AG08395 (cell line): ENCODE results near the gene DVL2.
A peak's percentile ranks its signal among the peaks of the same experiment; 100 is the strongest.

ENCODE experiments used
- DNase-seq: peaks from one replicate; pipeline ENCODE4 v3.0.0; 2012; ENCODE audit warnings: mixed read lengths, low spot score

Gene DVL2

DNA sequence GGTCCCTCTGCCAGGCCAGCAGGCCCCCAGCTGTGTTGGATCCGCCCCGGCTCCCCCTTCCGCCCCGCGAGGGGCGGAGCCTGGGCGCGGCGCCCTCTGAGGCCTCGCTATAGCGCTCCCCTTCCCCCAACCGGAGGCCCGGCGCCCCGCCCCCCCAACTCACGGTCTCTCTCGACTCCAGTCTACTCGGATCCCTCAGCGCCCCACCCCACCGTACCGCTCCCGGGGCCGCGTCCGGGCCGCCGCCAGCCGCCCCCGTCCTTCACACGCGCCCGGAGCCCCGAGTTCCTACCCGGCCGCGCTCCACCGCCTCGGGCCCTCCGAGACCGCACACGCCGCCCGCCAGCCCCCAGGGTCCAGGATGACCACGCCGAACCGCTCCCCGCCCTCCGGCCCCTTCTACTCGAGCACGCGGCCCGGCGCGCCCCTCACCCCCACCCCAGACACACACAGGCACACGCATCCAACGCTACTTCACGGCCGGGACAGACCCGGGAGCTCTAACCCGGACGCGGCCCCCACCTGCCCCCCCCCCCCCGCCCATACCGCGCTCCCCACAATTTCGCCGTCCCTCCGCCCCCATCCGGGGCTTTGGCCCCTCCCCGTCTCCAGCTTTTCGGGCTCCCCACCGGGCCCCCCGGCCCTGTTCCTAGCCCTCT is 3.6 kb upstream of the DVL2 start:
- DNase-seq: peak; percentile 69

DNA sequence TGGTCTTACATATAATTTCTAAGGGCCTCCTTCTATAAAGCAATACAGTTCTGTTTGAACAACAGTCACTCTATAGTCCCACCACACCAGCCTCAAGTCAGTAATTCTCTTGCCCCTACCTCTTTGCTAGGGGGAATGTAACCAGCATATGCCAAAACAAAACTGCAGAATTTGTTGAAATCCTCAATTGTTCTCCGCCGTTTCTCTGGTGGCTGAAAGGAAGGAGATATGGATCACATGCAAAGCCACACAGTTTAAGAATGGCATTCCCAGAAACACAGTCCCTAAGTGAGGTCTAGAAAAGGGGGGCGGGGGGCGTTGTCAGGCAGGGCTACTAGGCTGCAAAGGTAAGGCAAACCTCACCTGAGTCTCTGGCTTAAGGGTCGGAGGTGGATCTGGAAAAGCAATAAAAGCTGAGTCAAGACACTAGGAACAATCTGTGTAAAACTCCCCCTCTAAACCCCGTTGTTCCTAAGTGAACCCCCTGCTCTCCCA is 3.0 kb upstream of the DVL2 start:
- no peak for DNase-seq

GRCh38 chr17:7236808-7237207 is 2.5 kb upstream of the DVL2 start:
- no peak for DNase-seq

DNA sequence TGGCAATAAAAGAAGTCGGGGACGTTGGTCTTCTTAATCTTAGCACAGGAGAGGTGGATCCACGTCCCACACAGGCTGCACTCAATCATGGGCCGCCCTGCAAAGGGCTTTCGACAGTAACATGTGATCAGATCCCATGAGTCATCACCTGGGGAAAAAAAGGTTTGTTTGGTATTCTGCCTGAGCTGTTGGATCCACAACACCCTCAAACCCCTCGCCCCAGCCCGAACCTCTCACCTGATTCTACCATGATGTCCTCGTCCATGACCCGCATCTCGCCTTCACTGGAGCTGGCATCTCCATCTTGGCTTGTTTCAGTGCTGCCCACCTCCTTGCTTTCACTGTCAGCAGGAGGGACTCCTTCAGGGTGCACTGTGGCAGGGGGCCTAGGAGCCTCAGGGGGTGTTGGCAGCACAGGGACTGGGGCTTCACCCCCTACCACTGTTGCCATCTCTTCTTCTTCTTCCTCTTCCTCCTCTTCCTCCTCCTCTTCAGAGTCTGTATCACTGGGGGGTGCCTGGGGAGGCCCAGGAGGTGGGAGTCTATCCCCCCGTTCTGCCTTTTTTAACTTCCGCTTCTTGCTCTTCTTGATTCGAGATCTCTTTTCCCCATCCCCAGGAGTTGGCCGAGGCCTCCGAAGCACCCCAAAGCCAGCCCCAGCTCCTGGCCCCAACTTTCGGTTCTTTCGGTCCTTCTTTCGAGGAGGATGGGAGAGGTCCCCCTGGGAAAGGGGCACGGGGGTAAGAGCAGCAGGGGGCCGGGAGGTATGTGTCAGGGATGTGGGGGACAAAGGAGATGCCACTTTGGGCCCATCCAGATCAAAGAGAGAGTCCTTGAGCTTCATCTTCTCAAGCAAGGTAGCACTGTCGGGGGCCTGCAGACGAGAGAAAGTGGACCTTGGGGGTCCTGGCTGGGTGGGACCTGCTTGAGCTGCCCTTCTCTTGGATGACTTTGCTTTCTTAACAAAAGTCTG is 1.7 kb upstream of the DVL2 start:
- no peak for DNase-seq

- DNase-seq: no peak
Observed at GRCh38 chr17:7233701-7234082, 625 bp downstream of the DVL2 start.

DNA sequence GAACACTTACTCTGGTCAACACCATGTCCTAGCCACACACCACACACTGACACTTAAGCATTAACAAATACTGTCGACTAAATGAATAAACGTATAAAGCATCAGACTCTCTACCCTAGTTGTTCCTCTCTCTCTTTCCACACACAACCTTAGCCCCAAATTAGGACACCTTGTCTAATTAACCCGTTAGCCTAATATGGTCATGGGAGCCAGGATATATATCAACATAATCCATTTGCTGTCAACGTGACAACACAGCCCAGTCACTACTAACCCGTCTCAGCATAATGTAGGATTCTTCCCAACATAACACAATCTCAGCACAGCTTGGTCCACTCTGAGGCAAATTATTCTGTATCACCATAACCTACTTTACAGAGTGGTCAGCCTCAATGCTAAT is 2.2 kb downstream of the DVL2 start:
- no peak for DNase-seq

GRCh38 chr17:7229504-7229903 is 4.8 kb downstream of the DVL2 start:
- no peak for DNase-seq

DNA sequence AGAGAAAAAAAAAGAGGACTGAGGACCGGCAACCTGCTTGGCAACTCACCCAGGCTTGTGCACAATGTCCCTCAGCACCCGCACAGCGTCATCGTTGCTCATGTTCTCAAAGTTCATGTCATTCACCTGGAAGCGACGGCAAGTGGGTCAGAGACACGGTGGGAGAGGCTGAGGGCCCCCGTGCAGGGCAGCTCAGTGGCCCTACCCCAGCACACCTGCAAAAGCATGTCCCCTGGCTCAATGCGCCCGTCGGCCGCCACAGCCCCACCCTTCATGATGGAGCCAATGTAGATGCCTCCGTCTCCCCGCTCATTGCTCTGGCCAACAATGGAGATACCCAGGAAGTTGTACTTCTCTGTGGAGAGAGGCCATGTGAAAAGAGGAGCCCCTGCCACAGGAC is 5.4 kb downstream of the DVL2 start:
- DNase-seq: no peak

- no peak for DNase-seq
Observed at GRCh38 chr17:7226721-7227710, 7.3 kb downstream of the DVL2 start.

DNA sequence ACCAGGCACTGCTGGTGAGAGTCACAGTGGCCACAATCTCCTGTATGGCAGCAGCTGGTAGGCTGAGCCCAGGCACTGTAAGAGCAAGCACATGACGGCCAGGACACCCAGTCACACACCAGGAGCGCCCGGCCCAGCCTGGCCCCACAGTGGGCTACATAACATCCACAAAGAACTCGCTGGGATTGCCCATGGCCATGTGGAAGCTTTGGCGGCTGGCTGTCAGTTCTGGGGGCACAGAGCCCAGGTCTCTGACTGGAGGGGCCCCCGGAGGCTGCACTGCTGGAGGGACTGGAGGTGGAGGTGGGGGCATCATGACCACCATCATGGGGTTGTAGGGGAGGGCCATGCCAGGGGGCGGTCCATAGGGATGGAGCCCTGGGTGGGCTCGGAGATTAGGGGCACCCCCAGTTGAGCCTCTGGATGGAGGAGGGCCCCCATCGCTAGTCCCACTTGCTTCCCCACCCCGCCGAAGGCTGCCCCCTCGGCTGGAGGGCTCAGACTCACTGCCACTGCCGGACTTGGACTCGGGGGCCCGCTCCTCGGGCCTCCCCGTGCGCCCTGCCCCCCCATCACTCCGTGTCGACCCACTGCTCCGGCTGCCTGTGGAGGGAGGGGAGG is 8.5 kb downstream of the DVL2 start:
- no peak for DNase-seq

DNA sequence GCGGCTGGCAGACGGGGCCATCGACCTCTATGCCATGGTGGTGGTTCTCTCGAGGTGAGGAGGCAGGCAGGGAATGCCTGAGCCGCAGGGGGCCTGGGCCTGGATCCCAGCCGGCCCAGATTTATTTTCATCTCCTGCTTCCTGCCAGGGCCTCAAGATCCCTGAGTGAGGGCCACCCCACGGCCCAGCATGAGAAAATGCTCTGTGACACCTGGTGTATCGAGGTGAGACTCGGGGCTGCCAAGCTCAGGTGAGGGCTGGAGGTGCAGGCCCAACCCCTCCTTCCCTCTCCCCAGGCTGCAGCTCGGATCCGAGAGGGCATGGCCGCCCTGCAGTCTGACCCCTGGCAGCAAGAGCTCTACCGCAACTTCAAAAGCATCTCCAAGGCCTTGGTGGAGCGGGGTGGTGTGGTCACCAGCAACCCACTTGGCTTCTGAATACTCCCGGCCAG is 9.6 kb downstream of the DVL2 start:
- DNase-seq: no peak

- no peak for DNase-seq
Observed at GRCh38 chr17:7224110-7224509, 10.2 kb downstream of the DVL2 start.

DNA sequence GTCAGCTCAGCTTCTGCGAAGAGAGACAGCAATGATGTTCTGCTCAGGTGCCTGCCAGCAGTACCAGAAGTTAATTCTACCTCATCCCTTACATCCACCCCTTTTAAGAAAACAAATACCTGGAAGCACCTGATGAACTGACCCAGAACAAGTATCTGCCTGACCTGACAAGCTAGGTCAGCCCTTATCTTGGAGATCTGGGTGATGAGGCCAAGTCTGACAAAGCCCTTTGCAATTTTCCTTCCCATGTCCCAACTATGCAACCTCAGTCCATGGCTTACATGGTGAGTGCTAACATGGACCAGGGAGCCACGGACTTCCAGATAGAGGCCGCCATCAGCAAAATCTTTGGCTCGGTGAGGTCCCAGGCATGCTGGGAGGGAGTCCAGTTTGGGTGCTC is 10.9 kb downstream of the DVL2 start:
- DNase-seq: no peak

- no peak for DNase-seq
Observed at GRCh38 chr17:7222972-7223292, 11.4 kb downstream of the DVL2 start.

- DNase-seq: no peak
Observed at GRCh38 chr17:7222093-7222971, 12.0 kb downstream of the DVL2 start.

- no peak for DNase-seq
Observed at GRCh38 chr17:7221278-7222092, 12.8 kb downstream of the DVL2 start.

DNA sequence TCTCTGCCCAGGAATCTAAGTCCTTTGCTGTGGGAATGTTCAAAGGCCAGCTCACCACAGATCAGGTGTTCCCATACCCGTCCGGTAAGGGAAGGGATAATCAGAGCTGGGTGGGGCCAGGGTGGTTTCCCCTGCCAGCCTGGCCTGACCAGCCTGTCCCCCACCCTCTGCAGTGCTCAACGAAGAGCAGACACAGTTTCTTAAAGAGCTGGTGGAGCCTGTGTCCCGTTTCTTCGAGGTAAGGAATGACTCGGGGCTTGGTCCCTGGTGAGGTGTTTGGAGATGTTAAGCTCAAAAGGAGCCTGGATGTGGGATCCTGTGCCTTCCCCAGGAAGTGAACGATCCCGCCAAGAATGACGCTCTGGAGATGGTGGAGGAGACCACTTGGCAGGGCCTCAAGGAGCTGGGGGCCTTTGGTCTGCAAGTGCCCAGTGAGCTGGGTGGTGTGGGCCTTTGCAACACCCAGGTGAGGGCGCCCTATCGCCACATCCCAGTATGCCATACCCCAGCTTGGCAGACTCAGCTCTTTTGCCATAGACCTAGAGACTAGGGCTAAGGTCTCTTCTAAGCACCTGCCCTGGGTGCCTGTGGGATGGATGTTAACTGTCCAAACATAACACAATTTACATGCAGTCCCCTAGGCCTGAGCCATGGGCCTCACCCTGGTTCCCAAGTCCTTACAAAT is 13.6 kb downstream of the DVL2 start:
- DNase-seq: peak; percentile 47

DNA sequence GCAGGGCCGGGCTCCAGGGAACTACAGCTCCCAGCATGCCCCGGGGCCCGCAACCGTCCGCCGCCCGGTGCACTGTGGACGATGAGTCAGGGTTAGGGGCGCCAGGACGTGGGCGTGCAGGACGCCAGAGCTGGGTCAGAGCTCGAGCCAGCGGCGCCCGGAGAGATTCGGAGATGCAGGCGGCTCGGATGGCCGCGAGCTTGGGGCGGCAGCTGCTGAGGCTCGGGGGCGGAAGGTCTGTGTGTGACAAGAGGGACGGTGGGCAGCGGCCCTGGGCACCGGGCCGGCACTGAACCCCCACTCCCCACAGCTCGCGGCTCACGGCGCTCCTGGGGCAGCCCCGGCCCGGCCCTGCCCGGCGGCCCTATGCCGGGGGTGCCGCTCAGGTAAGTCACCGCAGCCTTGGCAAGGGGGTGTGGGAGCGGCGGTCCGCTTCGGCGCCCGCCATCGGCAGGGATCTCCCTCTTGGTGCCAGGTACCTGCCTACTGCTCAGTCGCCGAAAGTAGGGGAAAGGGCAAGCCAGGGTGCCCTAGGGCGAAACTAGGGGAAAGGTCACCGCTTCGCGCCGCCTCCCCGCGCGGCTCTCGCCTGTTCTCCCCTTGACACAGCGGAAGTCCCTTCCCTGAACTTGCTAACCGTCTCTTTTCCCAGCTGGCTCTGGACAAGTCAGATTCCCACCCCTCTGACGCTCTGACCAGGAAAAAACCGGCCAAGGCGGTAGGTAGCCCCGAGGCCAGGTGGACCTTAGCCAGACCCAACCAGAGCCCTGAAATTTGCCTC is 14.3 kb downstream of the DVL2 start, which contains the start of the genes ACADVL and DLG4:
Gene ACADVL (plus strand): TSS at position 127 of the 781 bp plus-strand sequence. CDS start 47 bp downstream, at position 174.
Gene DLG4 (minus strand): TSS at position 25 of the 781 bp plus-strand sequence.
- DNase-seq: peak; percentile 92
